Measurements from ENCODE around the gene ARFIP1.

GRCh38 chr4:152900395-152900794, 120.6 kb downstream of the ARFIP1 start:
- no peak for TF ChIP-seq CEBPB (IDR thresholded peaks at IDR 0.05; ENCODE audit: low read depth)
- TF ChIP-seq CTCF (IDR thresholded peaks at IDR 0.05 in 2 of 3, conservative IDR thresholded peaks at IDR 0.05 in 1 of 3; ENCODE audit: borderline replicate concordance in 1 of 3, insufficient read depth in 1 of 3, low read depth in 2 of 3, low read length in 2 of 3), result no peak
- TF ChIP-seq POLR2AphosphoS5 (IDR thresholded peaks at IDR 0.05; ENCODE audit: low read depth, low read length), result no peak
